ENCODE results near the gene ZNF70. TPM values are rescaled to one million over a fixed set of nuclear protein-coding genes. Genes with fewer than 3 reads are reported as not detected.

The ZNF70 gene
- total RNA-seq, 4 donors from 2014 or later = 0.63 to 3.2 (median 2.0) TPM

DNA sequence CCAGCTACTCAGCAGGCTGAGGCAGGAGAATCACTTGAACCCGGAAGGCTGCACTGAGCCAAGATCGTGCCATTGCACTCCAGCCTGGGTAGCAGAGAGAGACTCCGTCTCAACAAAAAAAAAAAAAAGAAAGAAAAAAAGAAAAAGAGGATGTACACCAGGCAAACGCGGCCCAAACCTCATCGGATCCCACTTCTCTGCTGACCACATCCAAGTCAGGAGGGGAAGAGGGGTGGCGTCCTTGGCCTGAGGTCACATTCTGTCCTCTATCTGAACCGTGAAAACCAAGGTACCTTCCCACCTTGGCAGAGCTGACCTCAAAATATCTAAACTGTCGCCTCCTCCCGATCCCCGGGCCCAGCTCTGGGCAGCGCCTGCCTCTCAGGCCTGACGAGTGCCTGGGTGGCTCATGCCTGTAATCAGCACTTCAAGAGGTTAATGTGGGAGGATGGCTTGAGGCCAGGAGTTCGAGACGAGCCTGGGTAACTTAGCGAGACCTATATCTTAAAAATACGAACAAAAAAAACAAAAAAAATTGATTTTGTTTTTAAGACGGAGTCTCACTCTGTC is 35.0 kb downstream of the ZNF70 start:
- 76 to 79% methylated on average over 16 to 18 of the region's 18 CpGs for WGBS, 2 donors
- DNase-seq (ENCODE audit: low spot score in 2 of 2) = no peak
- intact Hi-C loops (cut with DNase I; ENCODE audit: low total_unique reads) = no loop called here

DNA sequence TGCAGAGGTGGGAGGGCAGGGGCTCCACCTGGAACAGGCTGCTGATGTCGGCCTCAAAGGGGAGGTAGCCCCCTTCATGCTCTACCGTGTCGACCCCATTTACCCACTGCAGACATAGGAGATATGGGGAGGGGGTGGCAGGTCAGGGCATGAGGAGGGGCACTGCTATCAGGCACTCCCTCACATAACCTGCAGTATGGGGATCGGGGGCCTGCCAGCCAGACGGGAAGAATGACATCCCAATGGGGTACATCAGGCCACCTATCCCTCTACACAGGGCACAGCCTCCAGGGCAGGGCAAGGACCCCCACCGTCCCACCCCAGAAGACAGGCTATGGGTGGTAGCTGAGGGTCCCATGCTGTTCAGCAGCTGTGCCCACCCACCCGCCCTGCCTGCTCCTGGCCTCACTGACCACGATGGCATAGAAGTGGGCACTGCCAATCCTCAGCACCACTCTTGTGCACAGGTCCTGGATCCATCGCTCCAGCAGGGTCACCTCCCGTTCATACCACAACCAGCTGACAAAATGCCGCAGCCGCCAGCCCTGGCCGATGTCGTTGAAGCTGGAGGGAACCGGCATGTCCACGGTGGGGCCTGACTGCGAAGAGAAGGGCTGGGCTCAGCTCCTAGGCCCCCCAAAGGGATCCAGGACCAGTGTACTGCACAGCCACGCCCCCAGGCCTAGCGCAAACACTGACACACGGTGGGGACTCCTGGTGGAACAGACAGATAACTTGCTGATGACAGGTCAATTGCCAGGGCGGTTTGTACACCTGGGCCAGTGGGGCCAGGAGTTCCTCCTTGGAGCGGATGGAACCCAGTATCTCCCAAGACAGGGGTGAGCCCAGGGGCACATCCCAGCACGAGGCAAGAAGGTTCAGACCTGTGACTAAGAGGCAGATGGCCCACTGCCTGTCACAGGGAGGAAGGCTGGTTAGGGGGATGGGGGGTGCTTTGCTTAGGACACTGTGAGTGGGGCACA is 36.0 kb downstream of the ZNF70 start:
- TF ChIP-seq POLR2A (IDR thresholded peaks at IDR 0.05) (no peak), CTCF (IDR thresholded peaks at IDR 0.05) (no peak)
- intact Hi-C loops (cut with DNase I; ENCODE audit: low total_unique reads) = no loop called here
- DNase-seq (ENCODE audit: low spot score in 2 of 2) = no peak
- whole genome bisulfite sequencing, 2 donors = 88 to 89% methylated on average over 22 of the region's 23 CpGs
- H3K4me3 ChIP-seq (ENCODE audit: low read depth, poor library complexity, severe bottlenecking) = no peak overlapping the region

More for the DNA sequence above, 35.0 kb downstream of the ZNF70 start:
- TF ChIP-seq CTCF (IDR thresholded peaks at IDR 0.05) (no peak), POLR2A (IDR thresholded peaks at IDR 0.05) (no peak)
- H3K4me3 ChIP-seq (ENCODE audit: low read depth, poor library complexity, severe bottlenecking) = no peak overlapping the region

- intact Hi-C loops (cut with DNase I; ENCODE audit: low total_unique reads) = no loop called here
- 89 to 91% methylated on average over 25 to 28 of the region's 28 CpGs for WGBS, 2 donors
- TF ChIP-seq CTCF (IDR thresholded peaks at IDR 0.05) (no peak), POLR2A (IDR thresholded peaks at IDR 0.05) (no peak)
- no peak overlapping the region for H3K4me3 ChIP-seq (ENCODE audit: low read depth, poor library complexity, severe bottlenecking)
- no peak for DNase-seq (ENCODE audit: low spot score in 2 of 2)
These were observed 37.0 kb downstream of the ZNF70 start for GRCh38 chr22:23713696-23714595.

- DNase-seq (ENCODE audit: low spot score in 2 of 2) = no peak
- TF ChIP-seq CTCF (IDR thresholded peaks at IDR 0.05) (no peak), POLR2A (IDR thresholded peaks at IDR 0.05) (no peak)
- 92 to 94% methylated on average over 12 of the region's 12 CpGs for WGBS, 2 donors
- H3K4me3 ChIP-seq (ENCODE audit: low read depth, poor library complexity, severe bottlenecking) = no peak overlapping the region
- intact Hi-C loops (cut with DNase I; ENCODE audit: low total_unique reads) = no loop called here
These were observed 38.7 kb downstream of the ZNF70 start for GRCh38 chr22:23712256-23712655.

DNA sequence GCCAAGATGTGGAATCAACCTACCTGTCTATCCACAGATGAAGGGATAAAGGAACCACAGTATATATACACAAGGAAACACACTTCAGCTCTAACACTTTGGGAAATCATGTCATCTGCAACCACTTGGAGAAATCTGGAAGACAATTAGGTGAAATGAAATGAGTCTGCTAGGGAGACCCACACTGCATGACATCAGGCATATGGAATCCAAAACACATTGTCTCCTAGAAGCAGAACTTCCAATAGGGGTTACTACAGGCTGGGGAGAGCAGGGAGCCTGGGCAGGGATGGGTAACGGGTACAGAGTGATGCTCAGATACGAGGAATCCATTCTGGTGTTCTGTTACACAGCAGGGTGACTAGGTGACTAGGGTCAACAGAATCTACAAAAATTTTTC is 41.8 kb downstream of the ZNF70 start:
- intact Hi-C loops (cut with DNase I; ENCODE audit: low total_unique reads) = no loop called here
- no peak overlapping the region for H3K4me3 ChIP-seq (ENCODE audit: low read depth, poor library complexity, severe bottlenecking)
- no peak for DNase-seq (ENCODE audit: low spot score in 2 of 2)
- no peak for TF ChIP-seq CTCF (IDR thresholded peaks at IDR 0.05)
- TF ChIP-seq POLR2A (IDR thresholded peaks at IDR 0.05) = no peak
- 79 to 83% methylated on average over 2 of the region's 2 CpGs for WGBS, 2 donors
